Placental pericyte (primary cell): ENCODE measurements around the gene PLP2. TPM values are rescaled to one million over a fixed set of nuclear protein-coding genes. Genes with fewer than 3 reads are reported as not detected.

ENCODE experiments used
- small RNA-seq: library from RNA; depleted of rRNA; stranded (forward); fragments of <200 nt; gene quantifications from one replicate; pipeline ENCODE3, GENCODE V24; 2012; ENCODE audit warnings: low replicate concordance
- total RNA-seq: library from RNA; depleted of rRNA; stranded (reverse); fragments of >200 nt; gene quantifications from 2 replicates; pipeline ENCODE4 v1.2.3, GENCODE V29; 2012

Gene PLP2, protein sequence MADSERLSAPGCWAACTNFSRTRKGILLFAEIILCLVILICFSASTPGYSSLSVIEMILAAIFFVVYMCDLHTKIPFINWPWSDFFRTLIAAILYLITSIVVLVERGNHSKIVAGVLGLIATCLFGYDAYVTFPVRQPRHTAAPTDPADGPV
- 54.3 and 88.5 TPM in 2 replicates for total RNA-seq

GRCh38 chrX:49171752-49172279, at the start of gene PLP2:
PLP2 (plus strand) TSS chrX:49171898; CDS start chrX:49172001, 103 bp downstream.

DNA sequence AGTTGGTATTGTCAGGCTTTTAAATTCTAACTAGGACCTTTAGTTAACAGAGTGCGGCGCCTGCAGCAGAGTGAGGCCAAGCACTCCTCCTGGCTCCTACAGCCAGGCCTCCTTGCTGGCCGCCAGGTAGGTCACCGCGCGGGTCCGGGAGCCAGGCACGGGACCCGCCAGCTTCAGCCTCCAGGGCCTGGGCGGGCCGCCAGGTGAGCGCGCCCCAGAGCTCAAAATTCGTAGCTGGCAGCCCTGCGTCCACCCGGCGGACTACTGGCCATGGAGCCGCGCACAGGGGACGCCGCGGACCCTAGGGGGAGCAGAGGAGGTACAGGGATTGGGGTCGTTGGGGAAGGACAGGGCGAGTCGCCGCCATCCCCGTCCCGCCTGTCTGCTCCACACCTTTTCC, 9.1 kb upstream of the PLP2 start, which contains the start of gene MAGIX:
Gene MAGIX (plus strand): TSS at position 139 of the 400 bp plus-strand sequence. CDS start 132 bp downstream, at position 271.

GRCh38 chrX:49186125-49187027, 14.7 kb downstream of the PLP2 start, which contains the start of gene PRICKLE3:
PRICKLE3 (minus strand) TSS chrX:49186373; CDS start chrX:49186297, 76 bp downstream.

DNA sequence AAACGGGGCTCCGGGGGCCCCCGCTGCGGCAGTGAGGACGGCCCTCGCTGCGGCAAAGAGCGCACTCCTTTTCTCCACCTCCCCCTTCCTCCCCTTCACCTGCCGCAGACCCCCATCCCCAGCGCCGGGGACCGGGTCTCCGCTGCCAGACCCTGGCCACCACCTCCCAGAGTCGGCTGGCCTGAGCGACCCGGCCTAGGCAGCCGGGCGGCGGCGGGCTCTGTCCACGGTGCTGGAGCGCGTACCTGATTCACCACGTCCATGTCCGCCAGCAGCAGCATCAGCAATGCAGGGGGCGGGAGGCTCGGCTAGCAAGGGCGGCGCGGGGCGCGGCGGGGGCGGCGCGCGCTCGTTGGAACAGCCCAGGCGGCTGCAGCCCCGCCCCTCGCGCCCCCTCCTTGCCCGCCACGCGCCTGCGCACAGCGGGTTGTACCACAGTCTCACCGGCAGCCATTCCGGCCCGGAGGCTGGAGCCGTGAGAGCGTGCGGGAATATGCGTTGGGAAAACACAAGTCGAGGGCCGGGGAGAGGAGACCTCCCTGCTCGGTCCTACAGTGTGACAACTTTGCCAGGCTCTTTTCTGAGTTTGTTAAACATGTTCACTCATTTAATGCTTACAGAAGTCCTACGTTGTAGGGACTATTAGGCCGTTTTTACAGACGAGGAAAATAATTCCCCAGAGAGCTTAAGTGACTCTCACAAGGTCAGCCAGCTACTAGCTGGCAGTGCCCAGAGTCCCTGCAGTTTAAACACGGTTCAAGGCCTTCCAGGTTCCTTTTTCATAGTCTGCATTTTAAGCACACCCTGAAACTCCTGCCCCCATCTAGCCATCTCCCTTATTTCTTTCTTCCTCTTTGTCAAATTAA, 28.4 kb downstream of the PLP2 start, which contains the start of gene SYP:
Gene SYP (minus strand): TSS at position 288 of the 866 bp plus-strand sequence. CDS start 7 bp downstream, at position 281.

Small RNA genes lying within 50 kb of the gene (small RNA-seq; reads per million reads assigned to genes)
- gene RN7SL262P: not detected

Other genes with a start within 250 kb of the PLP2 start
- 34.6 and 58.4 TPM in 2 replicates for gene OTUD5, start 214.3 kb upstream of the PLP2 start, total RNA-seq
- under 0.01 and 0.14 TPM in 2 replicates for gene KCND1, start 200.1 kb upstream of the PLP2 start, total RNA-seq
- 16.6 and 23.6 TPM in 2 replicates for gene GRIPAP1, start 169.6 kb upstream of the PLP2 start, total RNA-seq
- gene TFE3, start 128.5 kb upstream of the PLP2 start, total RNA-seq: 57.8 and 66.3 TPM in 2 replicates
- gene CCDC120, start 112.9 kb upstream of the PLP2 start, total RNA-seq: 0.57 and 1.1 TPM in 2 replicates
- 14.0 and 15.2 TPM in 2 replicates for gene PRAF2, start 97.9 kb upstream of the PLP2 start, total RNA-seq
- 65.3 and 152 TPM in 2 replicates for gene WDR45, start 92.0 kb upstream of the PLP2 start, total RNA-seq
- 17.8 and 19.9 TPM in 2 replicates for gene GPKOW, start 48.2 kb upstream of the PLP2 start, total RNA-seq
- 1.1 and 3.3 TPM in 2 replicates for gene MAGIX, start 9.1 kb upstream of the PLP2 start, total RNA-seq
- gene PRICKLE3, start 14.5 kb downstream of the PLP2 start, total RNA-seq: 5.0 and 6.3 TPM in 2 replicates
- gene SYP, start 28.3 kb downstream of the PLP2 start, total RNA-seq: under 0.01 and 0.29 TPM in 2 replicates
- not detected in 2 replicates for gene CACNA1F, start 61.4 kb downstream of the PLP2 start, total RNA-seq
- gene CCDC22, start 63.6 kb downstream of the PLP2 start, total RNA-seq: 12.0 and 20.9 TPM in 2 replicates
- not detected in 2 replicates for gene FOXP3, start 92.8 kb downstream of the PLP2 start, total RNA-seq
- 4.6 and 5.2 TPM in 2 replicates for gene PPP1R3F, start 97.9 kb downstream of the PLP2 start, total RNA-seq
- gene GAGE10, start 131.7 kb downstream of the PLP2 start, total RNA-seq: not detected in 2 replicates
- not detected in 2 replicates for gene GAGE12J, start 150.1 kb downstream of the PLP2 start, total RNA-seq
- gene GAGE13, start 159.7 kb downstream of the PLP2 start, total RNA-seq: not detected in 2 replicates